ENCODE measurements around the gene NR3C2. TPM values are rescaled to one million over a fixed set of nuclear protein-coding genes. Genes with fewer than 3 reads are reported as not detected.

NR3C2 gene
- total RNA-seq, 2 experiments from 2014 or later = 2.0 to 5.2 TPM

DNA sequence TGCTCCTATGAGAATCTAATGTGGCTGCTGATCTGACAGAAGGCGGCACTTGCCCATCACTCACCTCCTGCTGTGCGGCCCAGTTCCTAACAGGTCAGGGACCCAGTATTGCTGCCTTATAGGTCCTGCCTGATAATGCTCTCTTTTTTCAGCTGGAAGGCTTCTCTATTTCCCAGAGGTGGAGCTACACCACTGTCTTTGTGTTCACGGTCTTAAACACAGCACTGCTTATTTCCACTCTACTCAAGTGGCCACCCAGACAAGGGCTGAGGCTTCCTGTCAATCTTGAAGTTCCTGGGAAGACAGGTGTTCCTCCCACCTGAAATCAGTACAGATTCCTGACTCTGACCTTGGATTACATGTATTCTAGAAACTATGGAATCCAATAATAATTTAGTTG lies 270.6 kb downstream of the NR3C2 start:
- Histone ChIP-seq H3K4me3 (ENCODE audit: low read depth, low read length, poor library complexity, severe bottlenecking) (no peak overlapping the region), H3K9me2 (ENCODE audit: insufficient read depth, low read length) (no peaks in the 10 kb centered on the region), H3K27ac (ENCODE audit: low read depth, low read length, poor library complexity, severe bottlenecking) (no peak overlapping the region), H3K4me1 (ENCODE audit: insufficient read depth, low read length, poor library complexity, severe bottlenecking) (peaks cover 4% of the 10 kb centered on the region), H2AFZ (ENCODE audit: low read length) (no peak overlapping the region), H3K36me3 (ENCODE audit: insufficient read depth, low read length) (no peaks in the 10 kb centered on the region), H3K9me3 (ENCODE audit: low read length) (no peaks in the 10 kb centered on the region), H3K79me2 (ENCODE audit: insufficient read depth, low read depth, low read length) (no peaks in the 10 kb centered on the region), H3K4me2 (ENCODE audit: low read length) (no peak overlapping the region), H4K20me1 (ENCODE audit: insufficient read depth, low read length) (no peaks in the 10 kb centered on the region)
- intact Hi-C loops (cut with micrococcal nuclease; ENCODE audit: unreplicated experiment) = no loop called here
- no peak for DNase-seq (ENCODE audit: low spot score)
- no peak for TF ChIP-seq EZH2phosphoT487 (IDR thresholded peaks at IDR 0.05; ENCODE audit: borderline replicate concordance, low read depth, low read length)
- TF ChIP-seq, protein P1, sequence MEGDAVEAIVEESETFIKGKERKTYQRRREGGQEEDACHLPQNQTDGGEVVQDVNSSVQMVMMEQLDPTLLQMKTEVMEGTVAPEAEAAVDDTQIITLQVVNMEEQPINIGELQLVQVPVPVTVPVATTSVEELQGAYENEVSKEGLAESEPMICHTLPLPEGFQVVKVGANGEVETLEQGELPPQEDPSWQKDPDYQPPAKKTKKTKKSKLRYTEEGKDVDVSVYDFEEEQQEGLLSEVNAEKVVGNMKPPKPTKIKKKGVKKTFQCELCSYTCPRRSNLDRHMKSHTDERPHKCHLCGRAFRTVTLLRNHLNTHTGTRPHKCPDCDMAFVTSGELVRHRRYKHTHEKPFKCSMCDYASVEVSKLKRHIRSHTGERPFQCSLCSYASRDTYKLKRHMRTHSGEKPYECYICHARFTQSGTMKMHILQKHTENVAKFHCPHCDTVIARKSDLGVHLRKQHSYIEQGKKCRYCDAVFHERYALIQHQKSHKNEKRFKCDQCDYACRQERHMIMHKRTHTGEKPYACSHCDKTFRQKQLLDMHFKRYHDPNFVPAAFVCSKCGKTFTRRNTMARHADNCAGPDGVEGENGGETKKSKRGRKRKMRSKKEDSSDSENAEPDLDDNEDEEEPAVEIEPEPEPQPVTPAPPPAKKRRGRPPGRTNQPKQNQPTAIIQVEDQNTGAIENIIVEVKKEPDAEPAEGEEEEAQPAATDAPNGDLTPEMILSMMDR (conservative IDR thresholded peaks at IDR 0.05; ENCODE audit: low read length) = no peak
- POLR2A ChIA-PET = interaction anchor here (0.6 kb wide), 1 partner anchor 27 kb away, joined by 5 read pairs; no protein-coding TSS in a partner anchor
- BruUV-seq (replicated peaks) = no TSS peak
- CTCF ChIA-PET (ENCODE audit: unreplicated experiment) = no interaction called here

DNA sequence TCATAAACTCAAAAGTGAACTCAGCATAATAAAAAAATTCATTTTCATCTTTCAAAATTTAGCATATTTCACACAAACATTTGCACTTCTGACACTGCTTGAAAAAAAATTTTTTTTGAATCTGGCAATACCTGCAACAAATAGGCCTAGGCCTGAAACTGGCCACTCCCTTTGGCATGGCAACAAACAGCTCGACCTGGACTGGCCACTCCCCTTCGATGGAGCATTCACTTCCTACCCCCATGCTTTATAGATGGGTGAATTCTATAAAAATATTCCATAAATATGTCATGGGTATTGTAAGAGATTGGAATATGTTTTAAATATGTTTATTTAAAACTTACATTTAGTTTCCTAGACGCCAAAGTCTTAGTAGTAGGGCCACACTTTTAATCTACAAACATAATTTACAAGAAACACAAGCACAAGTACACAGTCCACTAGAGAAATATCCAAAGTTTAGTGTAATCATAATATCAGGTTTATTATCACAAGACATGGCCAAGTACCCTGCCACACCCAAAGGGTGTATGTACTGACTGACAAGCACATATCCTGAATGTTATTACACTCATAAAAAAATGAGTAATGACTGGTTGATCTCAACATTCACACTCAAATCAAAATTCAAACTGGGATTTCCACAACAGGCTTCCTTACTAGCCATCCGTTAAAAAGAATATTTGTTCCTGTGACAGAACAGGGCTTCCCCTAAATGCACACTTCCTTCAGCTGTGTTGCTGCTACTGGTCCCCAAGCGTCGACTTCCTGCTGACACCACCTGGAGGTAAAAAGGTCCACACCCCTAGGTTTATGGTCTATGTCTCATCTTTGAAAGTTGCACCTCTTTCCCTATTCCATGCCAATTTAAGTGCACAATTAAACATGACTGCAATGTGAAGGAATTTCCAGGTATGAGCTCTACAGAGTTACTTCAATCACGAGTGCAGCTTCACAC lies 271.5 kb downstream of the NR3C2 start:
- no peak overlapping the region for H3K27ac ChIP-seq (ENCODE audit: low read depth, low read length, poor library complexity, severe bottlenecking)
- no peak overlapping the region for H3K4me2 ChIP-seq (ENCODE audit: low read length)
- ChIA-PET CTCF (ENCODE audit: unreplicated experiment) (no interaction called here), POLR2A (interaction anchor here (0.6 kb wide), 1 partner anchor 28 kb away, joined by 5 read pairs; no protein-coding TSS in a partner anchor)
- H2AFZ ChIP-seq (ENCODE audit: low read length) = peak overlapping the region; percentile 20; the same call in 1 of the 2 replicates
- H3K36me3 ChIP-seq (ENCODE audit: insufficient read depth, low read length) = no peaks in the 10 kb centered on the region
- H3K4me3 ChIP-seq (ENCODE audit: low read depth, low read length, poor library complexity, severe bottlenecking) = no peak overlapping the region
- intact Hi-C loops (cut with micrococcal nuclease; ENCODE audit: unreplicated experiment) = no loop called here
- no peaks in the 10 kb centered on the region for H3K9me2 ChIP-seq (ENCODE audit: insufficient read depth, low read length)
- TF ChIP-seq EZH2phosphoT487 (IDR thresholded peaks at IDR 0.05; ENCODE audit: borderline replicate concordance, low read depth, low read length) = no peak
- TF ChIP-seq, protein P1 (conservative IDR thresholded peaks at IDR 0.05; ENCODE audit: low read length) = no peak
- H3K79me2 ChIP-seq (ENCODE audit: insufficient read depth, low read depth, low read length) = no peaks in the 10 kb centered on the region
- peak; percentile 27 for DNase-seq (ENCODE audit: low spot score)
- BruUV-seq (replicated peaks) = no TSS peak
- peaks cover 4% of the 10 kb centered on the region for H3K4me1 ChIP-seq (ENCODE audit: insufficient read depth, low read length, poor library complexity, severe bottlenecking)
- H4K20me1 ChIP-seq (ENCODE audit: insufficient read depth, low read length) = no peaks in the 10 kb centered on the region
- no peaks in the 10 kb centered on the region for H3K9me3 ChIP-seq (ENCODE audit: low read length)

DNA sequence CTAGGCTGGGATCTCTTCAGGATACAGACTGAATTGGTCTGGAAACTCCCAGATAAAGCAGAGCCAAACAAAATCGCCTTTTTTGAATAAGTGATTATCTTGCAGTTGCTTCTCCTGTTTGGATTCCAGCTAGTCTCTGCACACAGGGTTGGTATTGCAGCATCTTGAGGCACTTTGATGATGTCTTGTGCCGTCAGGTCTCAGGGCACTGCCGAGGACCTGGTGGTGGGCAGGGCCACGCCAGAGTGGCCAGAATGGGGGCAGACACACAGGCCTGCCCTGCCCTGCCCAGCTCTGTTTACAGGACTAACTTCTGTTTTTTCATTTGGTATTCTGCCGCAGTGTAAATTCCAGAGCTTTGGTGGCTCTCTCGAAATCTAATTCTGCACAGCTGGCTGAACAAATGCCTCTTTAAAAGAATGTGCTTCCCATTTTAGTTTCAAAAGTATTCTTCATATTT lies 276.1 kb downstream of the NR3C2 start:
- Histone ChIP-seq H2AFZ (ENCODE audit: low read length) (no peak overlapping the region), H3K4me2 (ENCODE audit: low read length) (no peak overlapping the region), H4K20me1 (ENCODE audit: insufficient read depth, low read length) (no peaks in the 10 kb centered on the region), H3K27ac (ENCODE audit: low read depth, low read length, poor library complexity, severe bottlenecking) (no peak overlapping the region), H3K9me2 (ENCODE audit: insufficient read depth, low read length) (no peaks in the 10 kb centered on the region), H3K4me3 (ENCODE audit: low read depth, low read length, poor library complexity, severe bottlenecking) (no peak overlapping the region), H3K79me2 (ENCODE audit: insufficient read depth, low read depth, low read length) (no peaks in the 10 kb centered on the region), H3K36me3 (ENCODE audit: insufficient read depth, low read length) (no peaks in the 10 kb centered on the region), H3K4me1 (ENCODE audit: insufficient read depth, low read length, poor library complexity, severe bottlenecking) (peaks cover 4% of the 10 kb centered on the region), H3K9me3 (ENCODE audit: low read length) (no peaks in the 10 kb centered on the region)
- CTCF ChIA-PET (ENCODE audit: unreplicated experiment) = no interaction called here
- no peak for DNase-seq (ENCODE audit: low spot score)
- TF ChIP-seq, protein P1 (conservative IDR thresholded peaks at IDR 0.05; ENCODE audit: low read length) = no peak
- no peak for TF ChIP-seq EZH2phosphoT487 (IDR thresholded peaks at IDR 0.05; ENCODE audit: borderline replicate concordance, low read depth, low read length)
- POLR2A ChIA-PET = interaction anchor here (0.8 kb wide), 1 partner anchor 9 kb away, joined by 3 read pairs; no protein-coding TSS in a partner anchor
- intact Hi-C loops (cut with micrococcal nuclease; ENCODE audit: unreplicated experiment) = no loop called here
- BruUV-seq (replicated peaks) = no TSS peak

Measured in OCI-LY7 (cell line).